RWPE2 (cell line): ENCODE data around the gene EFNA1.

Experiments used
- ATAC-seq: fragments of 200-7000 bp; cut with Tn5 transposase; 3 replicates; pipeline ENCODE4 v1.9.1; 2021; ENCODE audit warnings: low read depth
- DNase-seq: peaks from one replicate; pipeline ENCODE4 v3.0.0-alpha.2; 2020; ENCODE audit warnings: low spot score
- H3K27ac ChIP-seq: fragments of 450-650 bp; 2 replicates; pipeline ENCODE4 v1.5.1; 2017; ENCODE audit warnings: mild to moderate bottlenecking; ENCODE audit not compliant: poor library complexity, severe bottlenecking
- H3K27me3 ChIP-seq: fragments of 250-450 bp; sonication (Bioruptor Pico); 2 replicates; pipeline ENCODE4 v1.5.1; 2021; ENCODE audit warnings: mild to moderate bottlenecking, moderate library complexity; ENCODE audit not compliant: insufficient read depth, poor library complexity, severe bottlenecking
- H3K36me3 ChIP-seq: fragments of 250-450 bp; sonication (Bioruptor Pico); 2 replicates; pipeline ENCODE4 v1.5.1; 2020; ENCODE audit warnings: low read depth, mild to moderate bottlenecking, moderate library complexity
- H3K4me1 ChIP-seq: fragments of 250-450 bp; sonication (Bioruptor Pico); 2 replicates; pipeline ENCODE4 v1.5.1; 2021; ENCODE audit warnings: mild to moderate bottlenecking, moderate library complexity; ENCODE audit not compliant: insufficient read depth, poor library complexity, severe bottlenecking
- H3K4me3 ChIP-seq: fragments of 250-450 bp; sonication (Bioruptor Pico); 2 replicates; pipeline ENCODE4 v1.5.1; 2021; ENCODE audit warnings: mild to moderate bottlenecking, moderate library complexity; ENCODE audit not compliant: severe bottlenecking
- H3K9me3 ChIP-seq: fragments of 250-450 bp; sonication (Bioruptor Pico); 2 replicates; pipeline ENCODE4 v1.5.1; 2021; ENCODE audit warnings: mild to moderate bottlenecking, moderate library complexity; ENCODE audit not compliant: severe bottlenecking
- CTCF ChIP-seq: fragments of 450-650 bp; IDR thresholded peaks from one replicate; pipeline ENCODE4 v1.5.1; 2017; ENCODE audit warnings: mild to moderate bottlenecking, moderate library complexity; ENCODE audit not compliant: poor library complexity, severe bottlenecking

Gene EFNA1

GRCh38 chr1:155093911-155094621, 33.6 kb upstream of the EFNA1 start:
- Histone ChIP-seq H3K27me3 (no peaks in the 10 kb centered on the region), H3K9me3 (no peaks in the 10 kb centered on the region), H3K4me3 (no peak overlapping the region), H3K4me1 (no peaks in the 10 kb centered on the region), H3K36me3 (no peaks in the 10 kb centered on the region), H3K27ac (no peak overlapping the region)
- DNase-seq (no peak), ATAC-seq (peak; percentile 76)
- peak; percentile 76 for TF ChIP-seq CTCF

GRCh38 chr1:155094622-155094948, 33.1 kb upstream of the EFNA1 start:
- H3K36me3 ChIP-seq = no peaks in the 10 kb centered on the region
- no peaks in the 10 kb centered on the region for H3K9me3 ChIP-seq
- ATAC-seq (0 out of 3 replicates have a peak, but pooled peaks have one; percentile 6), DNase-seq (no peak)
- H3K4me3 ChIP-seq = no peak overlapping the region
- H3K27me3 ChIP-seq = no peaks in the 10 kb centered on the region
- peak; percentile 55 for TF ChIP-seq CTCF
- H3K4me1 ChIP-seq = no peaks in the 10 kb centered on the region
- no peak overlapping the region for H3K27ac ChIP-seq

GRCh38 chr1:155099331-155099730, 28.3 kb upstream of the EFNA1 start:
- no peak for TF ChIP-seq CTCF
- ATAC-seq (no peak), DNase-seq (no peak)
- H3K27me3 ChIP-seq = no peaks in the 10 kb centered on the region
- H3K27ac ChIP-seq = no peak overlapping the region
- no peaks in the 10 kb centered on the region for H3K36me3 ChIP-seq
- H3K4me3 ChIP-seq = no peak overlapping the region
- H3K4me1 ChIP-seq = no peaks in the 10 kb centered on the region
- no peaks in the 10 kb centered on the region for H3K9me3 ChIP-seq

- H3K36me3 ChIP-seq = no peaks in the 10 kb centered on the region
- no peaks in the 10 kb centered on the region for H3K9me3 ChIP-seq
- TF ChIP-seq CTCF = no peak
- H3K27ac ChIP-seq = no peak overlapping the region
- DNase-seq = no peak
- H3K27me3 ChIP-seq = no peaks in the 10 kb centered on the region
- H3K4me1 ChIP-seq = no peaks in the 10 kb centered on the region
- no peak overlapping the region for H3K4me3 ChIP-seq
- no peak for ATAC-seq
Observed at GRCh38 chr1:155103325-155103724, 24.4 kb upstream of the EFNA1 start.

- Histone ChIP-seq H3K9me3 (no peaks in the 10 kb centered on the region), H3K4me3 (no peak overlapping the region)
- TF ChIP-seq CTCF = no peak
Observed at GRCh38 chr1:155104605-155105534, 22.8 kb upstream of the EFNA1 start.

More at GRCh38 chr1:155104605-155105534, 22.8 kb upstream of the EFNA1 start:
- Histone ChIP-seq H3K27ac (no peak overlapping the region), H3K4me1 (no peaks in the 10 kb centered on the region), H3K36me3 (no peaks in the 10 kb centered on the region), H3K27me3 (no peaks in the 10 kb centered on the region)
- DNase-seq (no peak), ATAC-seq (no peak)
